ENCODE data around the gene GPER1.

GPER1 gene

GRCh38 chr7:1085266-1085665 lies 2.6 kb upstream of the GPER1 start:
- Histone ChIP-seq H3K4me3 (ENCODE audit: low read length) (peak overlapping the region; percentile 79), H3K9me3 (ENCODE audit: control insufficient read depth, insufficient read depth, low read length) (no peaks in the 10 kb centered on the region), H3K79me2 (ENCODE audit: control insufficient read depth, low read length) (peaks cover 33% of the 10 kb centered on the region), H4K20me1 (ENCODE audit: control insufficient read depth, insufficient read depth, low read depth, low read length) (0 out of 2 replicates have a peak, but pooled peaks cover 4% of the 10 kb centered on the region), H3K4me2 (ENCODE audit: low read length) (peak overlapping the region; percentile 92), H3K9me2 (replicated peaks; ENCODE audit: control insufficient read depth, low read length) (no peaks in the 10 kb centered on the region), H3K4me1 (ENCODE audit: control insufficient read depth, low read length) (peaks cover 45% of the 10 kb centered on the region), H3K36me3 (ENCODE audit: control insufficient read depth, low read length) (peaks cover 8% of the 10 kb centered on the region), H3F3A (ENCODE audit: control insufficient read depth, insufficient read depth) (peaks cover 29% of the 10 kb centered on the region), H3K27ac (ENCODE audit: low read depth, low read length) (peak overlapping the region; percentile 90), H3K27me3 (ENCODE audit: control insufficient read depth, low read length) (no peaks in the 10 kb centered on the region)
- TF ChIP-seq EZH2phosphoT487 (IDR thresholded peaks at IDR 0.05; ENCODE audit: borderline replicate concordance, low read length) (no peak), CTCF (IDR thresholded peaks at IDR 0.05; ENCODE audit: low read depth, low read length, poor library complexity, severe bottlenecking) (no peak)

DNA sequence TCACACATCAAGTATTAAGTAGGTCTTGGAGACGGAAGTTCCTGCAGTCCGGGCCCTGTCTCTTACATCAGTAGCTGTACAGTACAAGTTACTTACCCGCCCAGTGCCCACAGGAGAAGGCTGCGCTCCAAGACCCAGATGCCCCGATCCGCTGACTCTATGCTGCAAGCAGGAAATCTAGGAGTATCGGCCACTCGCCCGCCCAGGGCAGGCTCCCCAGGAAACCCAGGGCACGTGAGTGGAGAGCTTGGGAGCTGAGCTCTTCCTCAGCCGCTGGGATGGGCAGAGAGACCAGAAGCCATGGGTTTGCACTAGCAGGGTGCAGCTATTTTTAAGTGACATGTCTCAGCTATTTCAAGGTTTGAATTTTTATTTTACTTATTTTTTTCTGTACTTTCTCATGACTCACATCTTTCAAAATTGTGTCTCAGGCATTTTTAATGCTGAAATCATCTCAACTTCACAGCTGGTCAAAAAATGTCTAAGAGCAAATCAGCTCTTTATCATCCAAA lies 1.9 kb upstream of the GPER1 start:
- TF ChIP-seq EZH2phosphoT487 (IDR thresholded peaks at IDR 0.05; ENCODE audit: borderline replicate concordance, low read length) (no peak), CTCF (IDR thresholded peaks at IDR 0.05; ENCODE audit: low read depth, low read length, poor library complexity, severe bottlenecking) (no peak)
- Histone ChIP-seq H3K4me2 (ENCODE audit: low read length) (peak overlapping the region; percentile 92), H3K9me3 (ENCODE audit: control insufficient read depth, insufficient read depth, low read length) (no peaks in the 10 kb centered on the region), H3F3A (ENCODE audit: control insufficient read depth, insufficient read depth) (peaks cover 29% of the 10 kb centered on the region), H3K9me2 (replicated peaks; ENCODE audit: control insufficient read depth, low read length) (no peaks in the 10 kb centered on the region), H3K4me1 (ENCODE audit: control insufficient read depth, low read length) (peaks cover 45% of the 10 kb centered on the region), H3K4me3 (ENCODE audit: low read length) (peak overlapping the region; percentile 79), H3K79me2 (ENCODE audit: control insufficient read depth, low read length) (peaks cover 29% of the 10 kb centered on the region), H3K36me3 (ENCODE audit: control insufficient read depth, low read length) (peaks cover 8% of the 10 kb centered on the region), H3K27me3 (ENCODE audit: control insufficient read depth, low read length) (no peaks in the 10 kb centered on the region), H3K27ac (ENCODE audit: low read depth, low read length) (peak overlapping the region; percentile 90), H4K20me1 (ENCODE audit: control insufficient read depth, insufficient read depth, low read depth, low read length) (0 out of 2 replicates have a peak, but pooled peaks cover 4% of the 10 kb centered on the region)

DNA sequence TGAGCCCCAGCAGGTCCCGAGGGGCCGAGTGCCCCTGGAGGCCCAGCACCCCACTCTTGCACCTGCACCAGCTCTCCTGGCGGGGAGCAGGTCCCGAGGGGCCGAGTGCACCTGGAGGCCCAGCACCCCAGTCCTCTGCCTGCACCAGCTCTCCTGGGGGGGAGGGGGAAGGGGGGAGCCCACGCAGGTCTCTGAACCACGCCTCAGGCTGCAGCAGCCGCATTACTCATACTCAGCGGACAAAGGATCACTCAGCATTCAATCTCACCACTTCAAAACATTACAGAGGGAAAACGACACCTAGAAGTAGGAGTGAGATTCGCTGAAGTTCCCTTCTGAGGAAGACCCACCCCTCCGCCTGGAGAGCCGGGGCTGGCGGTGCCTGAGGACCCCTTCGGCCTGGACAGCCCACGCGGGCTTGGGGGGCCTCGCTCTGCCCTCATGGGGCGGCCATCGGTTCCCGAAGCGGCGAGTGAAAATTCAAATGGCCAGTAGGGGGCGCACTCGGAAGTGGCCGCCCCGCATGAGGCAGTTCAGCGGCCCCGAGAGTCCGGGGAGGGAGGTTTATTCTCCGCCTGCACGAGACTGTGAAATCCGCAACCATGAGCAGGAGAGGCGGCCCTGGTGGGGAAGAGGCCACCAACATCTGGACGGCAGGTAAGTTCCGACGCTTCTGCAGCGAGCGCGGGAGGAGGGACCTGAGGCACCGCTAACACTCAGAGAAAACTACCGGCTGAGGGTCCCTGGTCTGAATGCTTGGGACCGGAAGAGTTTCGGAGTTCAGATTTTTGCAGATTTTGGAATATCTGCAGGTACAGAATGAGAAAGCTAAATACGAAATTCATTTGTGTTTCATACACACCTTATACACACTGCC lies 1.1 kb upstream of the GPER1 start:
- Histone ChIP-seq H3K27ac (ENCODE audit: low read depth, low read length) (peak overlapping the region; percentile 90), H3K4me2 (ENCODE audit: low read length) (peak overlapping the region; percentile 92), H3K4me3 (ENCODE audit: low read length) (peak overlapping the region; percentile 79)

More for the DNA sequence above, 1.1 kb upstream of the GPER1 start:
- H3K79me2 ChIP-seq (ENCODE audit: control insufficient read depth, low read length): peaks cover 29% of the 10 kb centered on the region
- 0 out of 2 replicates have a peak, but pooled peaks cover 4% of the 10 kb centered on the region for H4K20me1 ChIP-seq (ENCODE audit: control insufficient read depth, insufficient read depth, low read depth, low read length)
- H3K36me3 ChIP-seq (ENCODE audit: control insufficient read depth, low read length): peaks cover 12% of the 10 kb centered on the region
- peaks cover 45% of the 10 kb centered on the region for H3K4me1 ChIP-seq (ENCODE audit: control insufficient read depth, low read length)
- H3K27me3 ChIP-seq (ENCODE audit: control insufficient read depth, low read length): no peaks in the 10 kb centered on the region
- no peaks in the 10 kb centered on the region for H3K9me2 ChIP-seq (replicated peaks; ENCODE audit: control insufficient read depth, low read length)
- TF ChIP-seq CTCF (IDR thresholded peaks at IDR 0.05; ENCODE audit: low read depth, low read length, poor library complexity, severe bottlenecking): peak; percentile 100
- TF ChIP-seq EZH2phosphoT487 (IDR thresholded peaks at IDR 0.05; ENCODE audit: borderline replicate concordance, low read length): no peak
- H3K9me3 ChIP-seq (ENCODE audit: control insufficient read depth, insufficient read depth, low read length): no peaks in the 10 kb centered on the region
- H3F3A ChIP-seq (ENCODE audit: control insufficient read depth, insufficient read depth): peaks cover 29% of the 10 kb centered on the region
